Duodenal mucosa (tissue), 2 donors: ENCODE measurements around the gene DOC2A.

ENCODE experiments used
- H3K27ac ChIP-seq: one replicate; pipeline ENCODE4 v1.7.0; 2013; ENCODE audit warnings: low read depth, low read length
- H3K27me3 ChIP-seq, 2 donors: one replicate each; pipeline ENCODE4 v1.7.0; 2013; ENCODE audit warnings: low read length in 2 of 2, control low read depth in 1 of 2; ENCODE audit not compliant: insufficient read depth in 2 of 2, control insufficient read depth in 1 of 2
- H3K36me3 ChIP-seq, 2 donors: one replicate each; pipeline ENCODE4 v1.7.0; 2013; ENCODE audit warnings: low read length in 2 of 2, control low read depth in 1 of 2; ENCODE audit not compliant: insufficient read depth in 2 of 2, control insufficient read depth in 1 of 2
- H3K4me1 ChIP-seq, 2 donors: one replicate each; pipeline ENCODE4 v1.7.0; 2013; ENCODE audit warnings: low read length in 2 of 2, control low read depth in 1 of 2; ENCODE audit not compliant: insufficient read depth in 2 of 2, control insufficient read depth in 1 of 2
- H3K4me3 ChIP-seq, 2 donors: one replicate each; pipeline ENCODE4 v1.7.0; 2013; ENCODE audit warnings: low read length in 2 of 2, low read depth in 1 of 2
- H3K9ac ChIP-seq, 2 donors: one replicate each; pipeline ENCODE4 v1.7.0; 2013; ENCODE audit warnings: low read length in 2 of 2, low read depth in 1 of 2
- H3K9me3 ChIP-seq, 2 donors: one replicate each; pipeline ENCODE4 v1.7.0; 2013; ENCODE audit warnings: low read length in 2 of 2, control low read depth in 1 of 2; ENCODE audit not compliant: control insufficient read depth in 1 of 2

DOC2A gene

GRCh38 chr16:29990034-29990433, 20.8 kb downstream of the DOC2A start:
- Histone ChIP-seq H3K4me1 (peaks cover 12 to 15% of the 10 kb centered on the region in 2 donors), H3K4me3 (no peak overlapping the region), H3K27me3 (no peaks in the 10 kb centered on the region), H3K9me3 (no peaks in the 10 kb centered on the region), H3K27ac (no peak overlapping the region), H3K9ac (no peak overlapping the region), H3K36me3 (peaks cover 48 to 75% of the 10 kb centered on the region in 2 donors)

- Histone ChIP-seq H3K9ac (no peak overlapping the region), H3K27ac (no peak overlapping the region), H3K9me3 (no peaks in the 10 kb centered on the region), H3K36me3 (peaks cover 54 to 82% of the 10 kb centered on the region in 2 donors), H3K4me3 (no peak overlapping the region), H3K27me3 (no peaks in the 10 kb centered on the region), H3K4me1 (peaks cover 4 to 8% of the 10 kb centered on the region in 2 donors)
Measured at GRCh38 chr16:29989111-29989858, 21.5 kb downstream of the DOC2A start.

- H3K27ac ChIP-seq, result no peak overlapping the region
- no peaks in the 10 kb centered on the region for H3K4me1 ChIP-seq
- H3K27me3 ChIP-seq, result no peaks in the 10 kb centered on the region
- no peak overlapping the region for H3K4me3 ChIP-seq
- no peak overlapping the region for H3K9ac ChIP-seq
- H3K9me3 ChIP-seq, result no peaks in the 10 kb centered on the region
- H3K36me3 ChIP-seq, result peaks cover 61 to 86% of the 10 kb centered on the region in 2 donors
Measured at GRCh38 chr16:29988346-29989075, 22.3 kb downstream of the DOC2A start.

GRCh38 chr16:29987371-29988085, 23.3 kb downstream of the DOC2A start:
- Histone ChIP-seq H3K9me3 (no peaks in the 10 kb centered on the region), H3K9ac (no peak overlapping the region), H3K4me3 (no peak overlapping the region), H3K36me3 (peaks cover 67 to 86% of the 10 kb centered on the region in 2 donors), H3K27me3 (no peaks in the 10 kb centered on the region), H3K4me1 (no peaks in the 10 kb centered on the region), H3K27ac (no peak overlapping the region)

GRCh38 chr16:29986931-29987330, 23.9 kb downstream of the DOC2A start:
- Histone ChIP-seq H3K4me1 (no peaks in the 10 kb centered on the region), H3K9me3 (no peaks in the 10 kb centered on the region), H3K27me3 (no peaks in the 10 kb centered on the region), H3K4me3 (no peak overlapping the region), H3K9ac (no peak overlapping the region), H3K27ac (no peak overlapping the region), H3K36me3 (peaks cover 70 to 87% of the 10 kb centered on the region in 2 donors)

GRCh38 chr16:29986231-29986630, 24.6 kb downstream of the DOC2A start:
- Histone ChIP-seq H3K9me3 (no peaks in the 10 kb centered on the region), H3K27ac (no peak overlapping the region), H3K27me3 (no peaks in the 10 kb centered on the region), H3K4me3 (no peak overlapping the region), H3K36me3 (peaks cover 76 to 87% of the 10 kb centered on the region in 2 donors), H3K4me1 (no peaks in the 10 kb centered on the region), H3K9ac (no peak overlapping the region)

GRCh38 chr16:29985271-29985811, 25.5 kb downstream of the DOC2A start:
- Histone ChIP-seq H3K27ac (no peak overlapping the region), H3K36me3 (peaks cover 77 to 87% of the 10 kb centered on the region in 2 donors), H3K27me3 (no peaks in the 10 kb centered on the region), H3K4me1 (no peaks in the 10 kb centered on the region), H3K9ac (no peak overlapping the region), H3K9me3 (no peaks in the 10 kb centered on the region), H3K4me3 (no peak overlapping the region)

- no peaks in the 10 kb centered on the region for H3K27me3 ChIP-seq
- no peaks in the 10 kb centered on the region for H3K4me1 ChIP-seq
- no peak overlapping the region for H3K27ac ChIP-seq
- H3K4me3 ChIP-seq, result no peak overlapping the region
- no peaks in the 10 kb centered on the region for H3K9me3 ChIP-seq
- H3K9ac ChIP-seq, result no peak overlapping the region
- H3K36me3 ChIP-seq, result peaks cover 80 to 92% of the 10 kb centered on the region in 2 donors
Measured at GRCh38 chr16:29984764-29985147, 26.1 kb downstream of the DOC2A start.

- Histone ChIP-seq H3K4me1 (no peaks in the 10 kb centered on the region), H3K36me3 (peaks cover 80 to 92% of the 10 kb centered on the region in 2 donors), H3K27ac (no peak overlapping the region), H3K27me3 (no peaks in the 10 kb centered on the region), H3K9ac (no peak overlapping the region), H3K4me3 (no peak overlapping the region), H3K9me3 (no peaks in the 10 kb centered on the region)
Measured at GRCh38 chr16:29984137-29984763, 26.6 kb downstream of the DOC2A start.
